ENCODE data around the gene CCDC183. TPM values are rescaled to one million over a fixed set of nuclear protein-coding genes. Genes with fewer than 3 reads are reported as not detected.

The CCDC183 gene
- total and polyA plus RNA-seq, 2 of the 4 experiments (the other 2 are of a cell fraction) = under 0.01 to 0.29 TPM

GRCh38 chr9:136807281-136808074 lies 11.3 kb downstream of the CCDC183 start, which contains the start of gene RABL6:
Gene RABL6, plus strand, starts transcription at chr9:136807948. Its CDS starts 249 bp downstream, at chr9:136808197.
- H3K27me3 ChIP-seq (ENCODE audit: control insufficient read depth, insufficient read depth, low read length) = peaks cover 1% of the 10 kb centered on the region; the same call in 1 of the 2 replicates
- H3K79me1 ChIP-seq (ENCODE audit: low read depth in 1 of 2, low read length in 2 of 2) = peaks cover 25 to 45% of the 10 kb centered on the region in 2 experiments
- intact Hi-C loops (cut with micrococcal nuclease) (no loop called here), in situ Hi-C loops (cut with MboI; ENCODE audit: low sequenced_read_pairs) (no loop called here), dilution Hi-C loops (cut with HindIII; ENCODE audit: low sequenced_read_pairs, unreplicated experiment) (no loop called here)
- H3K56ac ChIP-seq (ENCODE audit: extremely low read depth, insufficient read depth, low read length) = peak within 1 kb of the TSS; percentile 52
- BruUV-seq (replicated peaks) = no TSS peak
- peak within 1 kb of the TSS; percentile 86 for H3K27ac ChIP-seq (ENCODE audit: insufficient read depth, low read length)
- peak within 1 kb of the TSS; percentile 97 for H2AK9ac ChIP-seq (replicated peaks; ENCODE audit: low read depth, low read length, poor library complexity)
- H4K8ac ChIP-seq (ENCODE audit: low read depth in 2 of 2, low read length in 2 of 2) = peak within 1 kb of the TSS; percentile 22 to 94; a peak in 3 of 4 replicates
- H4K5ac ChIP-seq (ENCODE audit: low read depth, low read length) = peak within 1 kb of the TSS; percentile 44
- ChIA-PET CTCF (no interaction called here), POLR2A (ENCODE audit: unreplicated experiment) (no interaction called here)
- 1% methylated on average over 68 of the region's 96 CpGs; no CpG with 5 or more reads in 1 of the 2 experiments for WGBS, 2 experiments (ENCODE audit: extremely low coverage in 2 of 2, insufficient read length in 1 of 2)
- DNase-seq (peak; percentile 55), ATAC-seq (ENCODE audit: low read depth) (peak; percentile 90)
- no peak within 1 kb of the TSS for H2BK15ac ChIP-seq (ENCODE audit: low read depth, low read length)
- peak within 1 kb of the TSS; percentile 94 for H3K14ac ChIP-seq (replicated peaks; ENCODE audit: low read depth, low read length)
- H3K4me1 ChIP-seq (ENCODE audit: control insufficient read depth, insufficient read depth, low read length) = peaks cover 13% of the 10 kb centered on the region
- peaks cover 15% of the 10 kb centered on the region; the same call in 1 of the 2 replicates for H4K20me1 ChIP-seq (ENCODE audit: insufficient read depth, low read length)
- H3K18ac ChIP-seq (ENCODE audit: low read depth, low read length) = peak within 1 kb of the TSS; percentile 17; the same call in 1 of the 2 replicates
- H3K23ac ChIP-seq (ENCODE audit: low read depth, low read length) = peak within 1 kb of the TSS; percentile 70
- H3K4me2 ChIP-seq (ENCODE audit: low read depth, low read length) = peak within 1 kb of the TSS; percentile 90
- H3K9me1 ChIP-seq (ENCODE audit: insufficient read depth, low read length) = no peaks in the 10 kb centered on the region
- H2BK120ac ChIP-seq (ENCODE audit: low read depth, low read length) = peak within 1 kb of the TSS; percentile 43; the same call in 1 of the 2 replicates
- peak within 1 kb of the TSS; percentile 99 for H2AFZ ChIP-seq (replicated peaks; ENCODE audit: low read length, poor library complexity)
- H3K9me3 ChIP-seq (ENCODE audit: control insufficient read depth, insufficient read depth, low read length) = no peaks in the 10 kb centered on the region
- peak within 1 kb of the TSS; percentile 70 for H4K91ac ChIP-seq (ENCODE audit: insufficient read depth, low read depth, low read length)
- peak within 1 kb of the TSS; percentile 89 for H3K4ac ChIP-seq (ENCODE audit: low read depth, low read length)
- H3K9ac ChIP-seq (ENCODE audit: low read depth, low read length) = peak within 1 kb of the TSS; percentile 85
- H2BK20ac ChIP-seq (ENCODE audit: low read depth, low read length) = no peak within 1 kb of the TSS
- H3K36me3 ChIP-seq (ENCODE audit: control insufficient read depth, insufficient read depth, low read length) = peaks cover 4% of the 10 kb centered on the region
- peak within 1 kb of the TSS; percentile 75 for H3K4me3 ChIP-seq (ENCODE audit: insufficient read depth, low read depth, low read length)
- H2AK5ac ChIP-seq (ENCODE audit: low read depth, low read length) = peak within 1 kb of the TSS; percentile 56
- peak within 1 kb of the TSS; percentile 67 for H2BK5ac ChIP-seq (ENCODE audit: low read depth, low read length, poor library complexity, severe bottlenecking)
- TF ChIP-seq SMC3 (IDR thresholded peaks at IDR 0.05; ENCODE audit: low read depth, low read length) = no peak
- TF ChIP-seq FOS (IDR thresholded peaks at IDR 0.05; ENCODE audit: low read depth, low read length) = no peak
- TF ChIP-seq ELK1 (IDR thresholded peaks at IDR 0.05; ENCODE audit: borderline replicate concordance, low read depth, low read length) = no peak
- no peak for TF ChIP-seq BHLHE40 (IDR thresholded peaks at IDR 0.05; ENCODE audit: low read depth, low read length)
- TF ChIP-seq USF2 (IDR thresholded peaks at IDR 0.05; ENCODE audit: low read depth, low read length) = no peak
- no peak for TF ChIP-seq CHD1 (IDR thresholded peaks at IDR 0.05; ENCODE audit: low read depth, low read length)
- TF ChIP-seq MXI1 (IDR thresholded peaks at IDR 0.05; ENCODE audit: borderline replicate concordance, low read depth, low read length) = peak; percentile 62; the same call in 1 of the 2 replicates
- TF ChIP-seq MAFK (IDR thresholded peaks at IDR 0.05; ENCODE audit: low read depth, low read length) = no peak
- no peak for TF ChIP-seq CTCF (conservative IDR thresholded peaks at IDR 0.05; ENCODE audit: low read depth, low read length)
- no peak for TF ChIP-seq CEBPB (IDR thresholded peaks at IDR 0.05; ENCODE audit: low read depth, low read length)
- no peak for TF ChIP-seq RAD21 (IDR thresholded peaks at IDR 0.05; ENCODE audit: low read length)
- TF ChIP-seq RCOR1 (IDR thresholded peaks at IDR 0.05; ENCODE audit: insufficient replicate concordance, low read length) = no peak
- TF ChIP-seq NFE2L2 (IDR thresholded peaks at IDR 0.05; ENCODE audit: low read depth, low read length) = no peak
- peak; percentile 68 for TF ChIP-seq POLR2A (IDR thresholded peaks at IDR 0.05; ENCODE audit: low read depth, low read length)
- TF ChIP-seq RFX5 (IDR thresholded peaks at IDR 0.05; ENCODE audit: low read depth, low read length) = no peak
